Coronary artery (tissue), 2 donors: ENCODE measurements around the gene FRMD4B.

Experiments used
- DNase-seq: peaks from one replicate; pipeline ENCODE4 v3.0.0-alpha.2; 2017; ENCODE audit warnings: low spot score
- H3K27ac ChIP-seq, 2 donors: fragments of 200-600 bp; sonication (generic); one replicate each; pipeline ENCODE4 v1.5.1; 2016 to 2019
- H3K4me3 ChIP-seq: fragments of 200-600 bp; sonication (generic); 2 replicates; pipeline ENCODE4 v1.5.1; 2016; ENCODE audit warnings: mild to moderate bottlenecking, moderate library complexity
- CTCF ChIP-seq: fragments of 200-600 bp; sonication (generic); IDR thresholded peaks from one replicate; pipeline ENCODE4 v1.5.1; 2019; ENCODE audit warnings: antibody characterized with exemption

The FRMD4B gene

GRCh38 chr3:69142090-69142489 is 243.8 kb downstream of the FRMD4B start:
- H3K4me3 ChIP-seq = no peak overlapping the region
- no peak for DNase-seq
- no peak overlapping the region for H3K27ac ChIP-seq
- TF ChIP-seq CTCF = no peak

GRCh38 chr3:69141313-69141712 is 244.6 kb downstream of the FRMD4B start:
- Histone ChIP-seq H3K27ac (no peak overlapping the region), H3K4me3 (no peak overlapping the region)
- DNase-seq = no peak
- TF ChIP-seq CTCF = no peak

- no peak overlapping the region for H3K4me3 ChIP-seq
- H3K27ac ChIP-seq = no peak overlapping the region
- no peak for DNase-seq
- no peak for TF ChIP-seq CTCF
These were observed 248.5 kb downstream of the FRMD4B start for GRCh38 chr3:69137412-69137811.

GRCh38 chr3:69137005-69137404 is 248.9 kb downstream of the FRMD4B start:
- TF ChIP-seq CTCF = no peak
- no peak for DNase-seq
- Histone ChIP-seq H3K27ac (no peak overlapping the region), H3K4me3 (no peak overlapping the region)

GRCh38 chr3:69130689-69131088 is 255.2 kb downstream of the FRMD4B start:
- Histone ChIP-seq H3K4me3 (no peak overlapping the region), H3K27ac (no peak overlapping the region)
- DNase-seq = no peak
- TF ChIP-seq CTCF = no peak

GRCh38 chr3:69129531-69129930 is 256.4 kb downstream of the FRMD4B start:
- no peak for DNase-seq
- no peak overlapping the region for H3K4me3 ChIP-seq
- H3K27ac ChIP-seq = no peak overlapping the region
- TF ChIP-seq CTCF = no peak

- no peak for TF ChIP-seq CTCF
- Histone ChIP-seq H3K4me3 (no peak overlapping the region), H3K27ac (no peak overlapping the region)
- DNase-seq = no peak
These were observed 257.4 kb downstream of the FRMD4B start for GRCh38 chr3:69128509-69128908.
